Measurements from ENCODE around the gene APOBEC3H. TPM values are rescaled to one million over a fixed set of nuclear protein-coding genes. Genes with fewer than 3 reads are reported as not detected.

The APOBEC3H gene
- total RNA-seq, 4 donors from 2014 or later = not detected

- H3K36me3 ChIP-seq = peaks cover 0 to 24% of the 10 kb centered on the region in 2 donors
These were observed 15.4 kb upstream of the APOBEC3H start for GRCh38 chr22:39081598-39081997.

GRCh38 chr22:39083212-39084165 lies 13.6 kb upstream of the APOBEC3H start:
- TF ChIP-seq POLR2A (IDR thresholded peaks at IDR 0.05) (no peak), CTCF (IDR thresholded peaks at IDR 0.05) (no peak), POLR2AphosphoS5 (IDR thresholded peaks at IDR 0.05) (no peak), EP300 (IDR thresholded peaks at IDR 0.05) (no peak)
- H3K27me3 ChIP-seq = no peaks in the 10 kb centered on the region
- WGBS, 2 donors (ENCODE audit: low coverage in 1 of 2) = 71 to 87% methylated on average over 7 to 11 of the region's 14 CpGs
- peaks cover 0 to 13% (median 4%) of the 10 kb centered on the region in 3 donors for H3K4me1 ChIP-seq
- H3K36me3 ChIP-seq = peaks cover 0 to 24% of the 10 kb centered on the region in 2 donors
- no peaks in the 10 kb centered on the region for H3K9me3 ChIP-seq
- H3K4me3 ChIP-seq = no peak overlapping the region
- H3K27ac ChIP-seq = no peak overlapping the region
- no peak for ATAC-seq

More at GRCh38 chr22:39081598-39081997, 15.4 kb upstream of the APOBEC3H start:
- peaks cover 0 to 13% (median 4%) of the 10 kb centered on the region in 3 donors for H3K4me1 ChIP-seq
- H3K27me3 ChIP-seq = no peaks in the 10 kb centered on the region
- ATAC-seq = no peak
- H3K4me3 ChIP-seq = no peak overlapping the region
- no peak overlapping the region for H3K27ac ChIP-seq
- H3K9me3 ChIP-seq = no peaks in the 10 kb centered on the region
- TF ChIP-seq EP300 (IDR thresholded peaks at IDR 0.05) (no peak), POLR2A (IDR thresholded peaks at IDR 0.05) (no peak), CTCF (IDR thresholded peaks at IDR 0.05) (no peak), POLR2AphosphoS5 (IDR thresholded peaks at IDR 0.05) (no peak)
- 59 to 81% methylated on average over 4 of the region's 8 CpGs for WGBS, 2 donors (ENCODE audit: low coverage in 1 of 2)

- H3K4me1 ChIP-seq = peaks cover 0 to 15% (median 4%) of the 10 kb centered on the region in 3 donors
- 80% methylated on average over 2 of the region's 8 CpGs; no CpG with 5 or more reads in 1 of the 2 donors for WGBS, 2 donors (ENCODE audit: low coverage in 1 of 2)
- no peak overlapping the region for H3K4me3 ChIP-seq
- peaks cover 0 to 24% of the 10 kb centered on the region in 2 donors for H3K36me3 ChIP-seq
- H3K27me3 ChIP-seq = no peaks in the 10 kb centered on the region
- H3K9me3 ChIP-seq = no peaks in the 10 kb centered on the region
- no peak for ATAC-seq
- no peak overlapping the region for H3K27ac ChIP-seq
- no peak for TF ChIP-seq CTCF (IDR thresholded peaks at IDR 0.05)
- no peak for TF ChIP-seq EP300 (IDR thresholded peaks at IDR 0.05)
- TF ChIP-seq POLR2AphosphoS5 (IDR thresholded peaks at IDR 0.05) = no peak
- TF ChIP-seq POLR2A (IDR thresholded peaks at IDR 0.05) = no peak
These were observed 12.4 kb upstream of the APOBEC3H start for GRCh38 chr22:39084666-39085065.

- 93 to 100% methylated on average over 3 of the region's 6 CpGs for WGBS, 2 donors (ENCODE audit: low coverage in 1 of 2)
These were observed 9.9 kb upstream of the APOBEC3H start for GRCh38 chr22:39087098-39087497.

More at GRCh38 chr22:39087098-39087497, 9.9 kb upstream of the APOBEC3H start:
- H3K36me3 ChIP-seq = peaks cover 0 to under 1% of the 10 kb centered on the region in 2 donors
- H3K27me3 ChIP-seq = no peaks in the 10 kb centered on the region
- H3K9me3 ChIP-seq = no peaks in the 10 kb centered on the region
- no peak overlapping the region for H3K27ac ChIP-seq
- no peak for TF ChIP-seq EP300 (IDR thresholded peaks at IDR 0.05)
- TF ChIP-seq POLR2AphosphoS5 (IDR thresholded peaks at IDR 0.05) = no peak
- TF ChIP-seq POLR2A (IDR thresholded peaks at IDR 0.05) = no peak
- no peak for TF ChIP-seq CTCF (IDR thresholded peaks at IDR 0.05)
- H3K4me3 ChIP-seq = no peak overlapping the region
- peaks cover 0 to 15% (median 4%) of the 10 kb centered on the region in 3 donors for H3K4me1 ChIP-seq
- no peak for ATAC-seq
